Measurements from ENCODE around the gene UPP2. TPM values are rescaled to one million over a fixed set of nuclear protein-coding genes. Genes with fewer than 3 reads are reported as not detected.

The UPP2 gene
- total RNA-seq, 1 experiment from 2014 or later, result not detected

GRCh38 chr2:158120102-158120501 is 18.4 kb downstream of the UPP2 start:
- no peak overlapping the region for H2AK5ac ChIP-seq (ENCODE audit: insufficient read length, low read length)
- H3K9me3 ChIP-seq (ENCODE audit: control insufficient read depth, low read depth, low read length), result no peaks in the 10 kb centered on the region
- H4K5ac ChIP-seq (ENCODE audit: insufficient read length, low read depth, low read length), result no peak overlapping the region
- no peak overlapping the region for H2BK20ac ChIP-seq (ENCODE audit: low read depth, low read length, poor library complexity, severe bottlenecking)
- no peak overlapping the region for H2AFZ ChIP-seq (ENCODE audit: low read length)
- TF ChIP-seq CTCF (conservative IDR thresholded peaks at IDR 0.05), result no peak
- no peaks in the 10 kb centered on the region for H3K23me2 ChIP-seq (ENCODE audit: insufficient read length, low read depth, low read length, poor library complexity, severe bottlenecking)
- Mint-ChIP-seq H3K4me3 (no peak overlapping the region), H3K4me1 (peaks cover 16 to 20% of the 10 kb centered on the region in 2 experiments), H3K36me3 (ENCODE audit: insufficient read depth in 1 of 3, low read depth in 3 of 3) (no peaks in the 10 kb centered on the region), H3K27ac (no peak overlapping the region; a peak in 1 of 7 replicates), H3K27me3 (ENCODE audit: low read depth) (peaks cover 4% of the 10 kb centered on the region; the same call in 1 of the 2 replicates), H3K9me3 (no peaks in the 10 kb centered on the region)
- H3K18ac ChIP-seq (ENCODE audit: insufficient read length, low read depth, low read length), result no peak overlapping the region
- H3K27me3 ChIP-seq (ENCODE audit: insufficient read depth, low read length), result no peaks in the 10 kb centered on the region
- no peak overlapping the region for H2BK15ac ChIP-seq (ENCODE audit: low read depth, low read length)
- no peak overlapping the region for H3T11ph ChIP-seq (ENCODE audit: low read length)
- WGBS (ENCODE audit: extremely low coverage, insufficient read length, low lambda C conversion rate), result no CpG with 5 or more reads among the region's 1 CpG
- H3K27ac ChIP-seq (ENCODE audit: insufficient read length, low read depth, low read length), result no peak overlapping the region
- no peak overlapping the region for H4K8ac ChIP-seq (replicated peaks; ENCODE audit: insufficient read length, low read depth, low read length)
- DNase-seq, result no peak
- no peaks in the 10 kb centered on the region for H4K20me1 ChIP-seq (ENCODE audit: control insufficient read depth, insufficient read depth, insufficient read length)
- H3K79me1 ChIP-seq (ENCODE audit: insufficient read depth, low read depth, low read length, poor library complexity, severe bottlenecking), result no peaks in the 10 kb centered on the region
- H3K23ac ChIP-seq (ENCODE audit: insufficient read length, low read depth, low read length), result no peak overlapping the region
- no peaks in the 10 kb centered on the region for H3K79me2 ChIP-seq (ENCODE audit: insufficient read depth, low read length)
- no peak overlapping the region for H3K56ac ChIP-seq (ENCODE audit: insufficient read length, low read depth, low read length)
- no peak overlapping the region for H4K91ac ChIP-seq (ENCODE audit: insufficient read length, low read depth, low read length)
- no peak overlapping the region for H2BK12ac ChIP-seq (ENCODE audit: insufficient read length, low read depth, low read length)
- no peak overlapping the region for H3K9ac ChIP-seq (ENCODE audit: extremely low read depth, insufficient read length, low read length)
- H3K14ac ChIP-seq (ENCODE audit: insufficient read depth, low read length), result no peak overlapping the region
- H2BK120ac ChIP-seq (ENCODE audit: low read depth, low read length, poor library complexity, severe bottlenecking), result no peak overlapping the region
- no peak overlapping the region for H3K4ac ChIP-seq (ENCODE audit: low read depth, low read length)
- peaks cover 3% of the 10 kb centered on the region; the same call in 1 of the 2 replicates for H3K4me1 ChIP-seq (ENCODE audit: insufficient read depth, low read length)
- H2BK5ac ChIP-seq (ENCODE audit: insufficient read length, low read length), result no peak overlapping the region
- H3K4me2 ChIP-seq (ENCODE audit: insufficient read depth, insufficient read length, low read length), result no peak overlapping the region
